ENCODE results near the gene INO80B. TPM values are rescaled to one million over a fixed set of nuclear protein-coding genes. Genes with fewer than 3 reads are reported as not detected.

INO80B gene
- total and polyA plus RNA-seq, 2 donors (not counting 1 experiment from before 2014, with no cell fraction given) = 30.4 to 78.6 TPM

DNA sequence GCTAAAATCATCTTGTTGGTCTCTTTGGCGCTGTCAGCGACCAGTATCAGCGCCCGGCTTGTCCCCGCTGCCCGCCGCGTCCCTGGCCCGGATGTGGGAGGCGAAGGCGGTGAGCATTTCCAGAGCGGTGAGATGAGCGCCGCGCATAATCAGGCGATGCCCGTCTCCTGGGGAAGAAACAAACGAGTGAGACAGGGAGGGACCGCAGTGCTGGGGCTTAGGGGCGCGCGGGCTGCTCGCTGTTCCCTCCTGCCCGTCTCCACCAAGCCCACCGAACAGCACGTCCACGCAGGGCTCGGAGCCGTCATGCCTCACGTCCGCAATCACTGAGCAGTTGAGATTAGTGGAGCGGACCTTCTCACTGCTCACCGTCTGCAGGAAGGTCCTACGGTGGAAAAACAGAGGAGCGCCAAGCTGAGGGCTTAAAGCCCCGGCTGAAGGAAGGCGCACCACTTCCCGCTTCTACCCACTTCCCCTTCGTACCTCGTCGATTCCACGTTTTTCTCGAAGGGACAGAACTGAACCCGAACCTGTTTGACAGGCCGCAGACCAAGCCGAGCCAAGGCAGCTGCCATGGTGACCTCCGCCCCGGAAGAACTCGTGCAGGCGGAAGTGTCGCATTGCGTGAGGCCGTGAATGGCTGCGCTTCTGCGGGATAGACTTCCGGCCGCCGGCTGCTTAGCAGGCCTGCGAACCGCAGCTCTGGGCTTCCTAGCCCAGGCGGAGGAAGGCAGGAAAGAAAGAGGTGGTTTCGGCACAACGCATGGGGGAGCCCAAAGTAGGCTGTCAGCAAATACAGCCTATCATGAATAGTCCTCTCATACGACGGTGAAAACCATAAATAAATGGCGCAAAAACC lies 17.4 kb downstream of the INO80B start, which contains the start of gene MRPL53:
Gene MRPL53, minus strand, starts transcription at position 595 of the 859 bp plus-strand sequence. Its CDS starts 20 bp downstream, at position 575.
- H3K27ac ChIP-seq (ENCODE audit: low read length in 2 of 2) = peak within 1 kb of the TSS; percentile 69 to 94
- CTCF ChIA-PET = interaction anchor here (0.6 to 1.6 kb wide), 10 partner anchors 9 to 137 kb away, joined by 3 to 11 read pairs (median 4); partner anchors contain the start of genes CCDC142, INO80B, TTC31 and WBP1
- DNase-seq (peak; percentile 97), ATAC-seq (ENCODE audit: low read depth) (peak; percentile 93)
- H3K4me3 Mint-ChIP-seq = peak within 1 kb of the TSS; percentile 99
- H3K27me3 Mint-ChIP-seq = no peaks in the 10 kb centered on the region
- H2AFZ ChIP-seq (ENCODE audit: insufficient read depth, low read depth, low read length, poor library complexity, severe bottlenecking) = peak within 1 kb of the TSS; percentile 94
- POLR2A ChIA-PET = interaction anchor here (0.7 to 4.1 kb wide), 8 partner anchors 10 to 352 kb away, joined by 3 to 63 read pairs (median 6); partner anchors contain the start of genes AUP1, CCDC142, HTRA2 and INO80B
- peak within 1 kb of the TSS; percentile 69 for H3K9ac ChIP-seq (ENCODE audit: low read length)
- peak within 1 kb of the TSS; percentile 65 to 89 (median 67) for H3K4me3 ChIP-seq (ENCODE audit: control extremely low read depth in 1 of 5, extremely low read depth in 1 of 5, insufficient read depth in 1 of 5, low read depth in 2 of 5, low read length in 4 of 5)
- H3K9me3 ChIP-seq (ENCODE audit: control extremely low read depth in 1 of 3, control insufficient read depth in 2 of 3, insufficient read depth in 1 of 3, low read length in 2 of 3) = peaks cover 0 to 5% (median 0%) of the 10 kb centered on the region in 3 donors
- peak within 1 kb of the TSS; percentile 99 for H3K27ac Mint-ChIP-seq
- no peaks in the 10 kb centered on the region for H4K20me1 ChIP-seq (ENCODE audit: control insufficient read depth, insufficient read depth, low read length, poor library complexity, severe bottlenecking)
- intact Hi-C loops (cut with micrococcal nuclease) = loop anchor here (1.0 kb wide), 3 partner anchors 11 to 57 kb away; partner anchors contain the start of genes AUP1, HTRA2, TTC31 and WBP1
- H3K79me2 ChIP-seq (ENCODE audit: control insufficient read depth, insufficient read depth, low read length) = peaks cover 8% of the 10 kb centered on the region
- under 1% methylated on average over 66 of the region's 66 CpGs for WGBS (ENCODE audit: insufficient coverage)
- H3K4me1 ChIP-seq (ENCODE audit: control insufficient read depth in 2 of 2, insufficient read depth in 2 of 2, low read length in 2 of 2) = peaks cover 16 to 22% of the 10 kb centered on the region in 2 donors
- no peaks in the 10 kb centered on the region for H3K27me3 ChIP-seq (replicated peaks in 1 of 4; ENCODE audit: control extremely low read depth in 1 of 4, control insufficient read depth in 3 of 4, insufficient read depth in 4 of 4, low read length in 3 of 4)
- H3K4me2 ChIP-seq (replicated peaks; ENCODE audit: low read depth, low read length, poor library complexity, severe bottlenecking) = peak within 1 kb of the TSS; percentile 85
- TF ChIP-seq, protein P1, sequence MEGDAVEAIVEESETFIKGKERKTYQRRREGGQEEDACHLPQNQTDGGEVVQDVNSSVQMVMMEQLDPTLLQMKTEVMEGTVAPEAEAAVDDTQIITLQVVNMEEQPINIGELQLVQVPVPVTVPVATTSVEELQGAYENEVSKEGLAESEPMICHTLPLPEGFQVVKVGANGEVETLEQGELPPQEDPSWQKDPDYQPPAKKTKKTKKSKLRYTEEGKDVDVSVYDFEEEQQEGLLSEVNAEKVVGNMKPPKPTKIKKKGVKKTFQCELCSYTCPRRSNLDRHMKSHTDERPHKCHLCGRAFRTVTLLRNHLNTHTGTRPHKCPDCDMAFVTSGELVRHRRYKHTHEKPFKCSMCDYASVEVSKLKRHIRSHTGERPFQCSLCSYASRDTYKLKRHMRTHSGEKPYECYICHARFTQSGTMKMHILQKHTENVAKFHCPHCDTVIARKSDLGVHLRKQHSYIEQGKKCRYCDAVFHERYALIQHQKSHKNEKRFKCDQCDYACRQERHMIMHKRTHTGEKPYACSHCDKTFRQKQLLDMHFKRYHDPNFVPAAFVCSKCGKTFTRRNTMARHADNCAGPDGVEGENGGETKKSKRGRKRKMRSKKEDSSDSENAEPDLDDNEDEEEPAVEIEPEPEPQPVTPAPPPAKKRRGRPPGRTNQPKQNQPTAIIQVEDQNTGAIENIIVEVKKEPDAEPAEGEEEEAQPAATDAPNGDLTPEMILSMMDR (IDR thresholded peaks at IDR 0.05) = no peak
- TF ChIP-seq EZH2 (IDR thresholded peaks at IDR 0.05; ENCODE audit: borderline replicate concordance, insufficient read depth, low read depth, low read length, poor library complexity, severe bottlenecking) = no peak
- no peaks in the 10 kb centered on the region for H3K9me3 Mint-ChIP-seq (ENCODE audit: insufficient read depth)
- H3K36me3 ChIP-seq (replicated peaks in 1 of 2; ENCODE audit: control extremely low read depth in 1 of 2, control insufficient read depth in 1 of 2, extremely low read depth in 1 of 2, insufficient read depth in 2 of 2, low read length in 1 of 2) = peaks cover 0 to 23% of the 10 kb centered on the region in 2 experiments
- peaks cover 20% of the 10 kb centered on the region for H3K4me1 Mint-ChIP-seq

Data from B cell (primary cell).